KMS-11 (cell line): ENCODE data around the gene FYCO1.

Experiments used
- H2AFZ ChIP-seq: fragments of 200-600 bp; sonication (generic); 2 replicates; pipeline ENCODE4 v1.6.1; 2016; ENCODE audit warnings: antibody characterized with exemption, mixed run types, low read depth
- H3K27ac ChIP-seq: fragments of 200-600 bp; sonication (generic); 2 replicates; pipeline ENCODE4 v1.6.1; 2016; ENCODE audit warnings: mild to moderate bottlenecking, mixed run types
- H3K27me3 ChIP-seq: fragments of 200-600 bp; sonication (generic); 2 replicates; pipeline ENCODE4 v1.6.1; 2017; ENCODE audit warnings: mild to moderate bottlenecking, low read depth, mixed run types, moderate library complexity; ENCODE audit not compliant: insufficient read depth
- H3K36me3 ChIP-seq: fragments of 200-600 bp; sonication (generic); 2 replicates; pipeline ENCODE4 v1.6.1; 2017; ENCODE audit warnings: mild to moderate bottlenecking, mixed run types; ENCODE audit not compliant: insufficient read depth
- H3K4me1 ChIP-seq: fragments of 200-600 bp; sonication (generic); 2 replicates; pipeline ENCODE4 v1.6.1; 2016; ENCODE audit warnings: mild to moderate bottlenecking, low read depth, mixed run types; ENCODE audit not compliant: poor library complexity, severe bottlenecking
- H3K4me2 ChIP-seq: fragments of 200-600 bp; sonication (generic); 2 replicates; pipeline ENCODE4 v1.7.0; 2016; ENCODE audit warnings: mild to moderate bottlenecking, mixed run types
- H3K4me3 ChIP-seq: fragments of 200-600 bp; sonication (generic); IDR thresholded peaks from 2 replicates; pipeline ENCODE4 v1.6.1; 2017; ENCODE audit warnings: low read depth, low read length, mixed read lengths; ENCODE audit not compliant: insufficient read depth
- H3K79me2 ChIP-seq: fragments of 200-600 bp; sonication (generic); 2 replicates; pipeline ENCODE4 v1.6.1; 2016; ENCODE audit warnings: low read depth, mixed run types; ENCODE audit not compliant: insufficient read depth
- H3K9ac ChIP-seq: fragments of 200-600 bp; sonication (generic); 2 replicates; pipeline ENCODE4 v1.6.1; 2016; ENCODE audit warnings: mild to moderate bottlenecking, mixed run types
- H4K20me1 ChIP-seq: fragments of 200-600 bp; sonication (generic); 2 replicates; pipeline ENCODE4 v1.6.1; 2016; ENCODE audit warnings: mild to moderate bottlenecking, mixed run types; ENCODE audit not compliant: insufficient read depth
- CTCF ChIP-seq: fragments of 200-600 bp; sonication (generic); conservative IDR thresholded peaks from 2 replicates; pipeline ENCODE4 v1.6.1; 2017; ENCODE audit warnings: low read depth, mild to moderate bottlenecking, antibody characterized with exemption, low read length, moderate library complexity, mixed read lengths

Gene FYCO1

GRCh38 chr3:45984331-45985312, 11.0 kb downstream of the FYCO1 start:
- Histone ChIP-seq H3K4me2 (no peak overlapping the region), H3K27me3 (no peaks in the 10 kb centered on the region), H3K79me2 (no peaks in the 10 kb centered on the region; the same call in 1 of the 2 replicates), H2AFZ (no peak overlapping the region), H3K27ac (no peak overlapping the region), H3K9ac (no peak overlapping the region), H3K36me3 (no peaks in the 10 kb centered on the region), H3K4me1 (no peaks in the 10 kb centered on the region), H3K4me3 (no peak overlapping the region), H4K20me1 (no peaks in the 10 kb centered on the region)
- TF ChIP-seq CTCF, result no peak

- H4K20me1 ChIP-seq, result no peaks in the 10 kb centered on the region
- H3K9ac ChIP-seq, result no peak overlapping the region
These were observed 11.9 kb downstream of the FYCO1 start for GRCh38 chr3:45983770-45984169.

GRCh38 chr3:45981346-45982074, 14.1 kb downstream of the FYCO1 start:
- Histone ChIP-seq H2AFZ (no peak overlapping the region), H3K4me2 (no peak overlapping the region), H3K9ac (no peak overlapping the region), H3K79me2 (no peaks in the 10 kb centered on the region), H3K4me3 (no peak overlapping the region), H3K36me3 (no peaks in the 10 kb centered on the region), H3K4me1 (peaks cover 6% of the 10 kb centered on the region), H3K27ac (no peak overlapping the region), H4K20me1 (no peaks in the 10 kb centered on the region), H3K27me3 (no peaks in the 10 kb centered on the region)
- no peak for TF ChIP-seq CTCF

More at GRCh38 chr3:45983770-45984169, 11.9 kb downstream of the FYCO1 start:
- Histone ChIP-seq H3K4me1 (no peaks in the 10 kb centered on the region), H3K36me3 (no peaks in the 10 kb centered on the region), H2AFZ (no peak overlapping the region), H3K4me2 (no peak overlapping the region), H3K27me3 (no peaks in the 10 kb centered on the region), H3K4me3 (no peak overlapping the region), H3K27ac (no peak overlapping the region), H3K79me2 (no peaks in the 10 kb centered on the region; the same call in 1 of the 2 replicates)
- TF ChIP-seq CTCF, result no peak

GRCh38 chr3:45980819-45981218, 14.8 kb downstream of the FYCO1 start:
- no peak overlapping the region for H3K27ac ChIP-seq
- no peak overlapping the region for H2AFZ ChIP-seq
- peaks cover 6% of the 10 kb centered on the region for H3K4me1 ChIP-seq
- no peaks in the 10 kb centered on the region for H3K36me3 ChIP-seq
- no peak for TF ChIP-seq CTCF
- H3K4me2 ChIP-seq, result no peak overlapping the region
- H3K27me3 ChIP-seq, result no peaks in the 10 kb centered on the region
- no peak overlapping the region for H3K9ac ChIP-seq
- no peak overlapping the region for H3K4me3 ChIP-seq
- no peaks in the 10 kb centered on the region for H4K20me1 ChIP-seq
- no peaks in the 10 kb centered on the region for H3K79me2 ChIP-seq
